Coronary artery (tissue), 2 donors: ENCODE results near the gene IFIT1B.
"Not testable (repeated sequence)": the region's sequence is repeated elsewhere in the genome, so short reads cannot be mapped to it uniquely, and the experiment has no call there.

Source experiments
- DNase-seq: peaks from one replicate; pipeline ENCODE4 v3.0.0-alpha.2; 2017; ENCODE audit warnings: low spot score
- H3K27ac ChIP-seq, 2 donors: fragments of 200-600 bp; sonication (generic); one replicate each; pipeline ENCODE4 v1.5.1; 2016 to 2019
- H3K4me3 ChIP-seq: fragments of 200-600 bp; sonication (generic); 2 replicates; pipeline ENCODE4 v1.5.1; 2016; ENCODE audit warnings: mild to moderate bottlenecking, moderate library complexity
- CTCF ChIP-seq: fragments of 200-600 bp; sonication (generic); IDR thresholded peaks from one replicate; pipeline ENCODE4 v1.5.1; 2019; ENCODE audit warnings: antibody characterized with exemption

Gene IFIT1B

GRCh38 chr10:89384474-89385340, 6.9 kb downstream of the IFIT1B start:
- DNase-seq, result no peak
- TF ChIP-seq CTCF, result no peak
- H3K27ac ChIP-seq, result no peak overlapping the region

GRCh38 chr10:89388806-89389205, 10.9 kb downstream of the IFIT1B start:
- TF ChIP-seq CTCF, result no peak
- Histone ChIP-seq H3K27ac (no peak overlapping the region), H3K4me3 (no peak overlapping the region)
- DNase-seq, result no peak

More at GRCh38 chr10:89384474-89385340, 6.9 kb downstream of the IFIT1B start:
- H3K4me3 ChIP-seq, result no peak overlapping the region

- no peak overlapping the region for H3K4me3 ChIP-seq
- peak; percentile 24 for TF ChIP-seq CTCF
- DNase-seq, result no peak
- no peak overlapping the region for H3K27ac ChIP-seq
Observed at GRCh38 chr10:89389254-89389653, 11.4 kb downstream of the IFIT1B start.

GRCh38 chr10:89390476-89391225, 12.8 kb downstream of the IFIT1B start:
- TF ChIP-seq CTCF, result no peak
- Histone ChIP-seq H3K27ac (peak overlapping the region in 1 of 2 donors; percentile 9), H3K4me3 (no peak overlapping the region)
- DNase-seq, result no peak

- peak overlapping the region in 1 of 2 donors; percentile 9 for H3K27ac ChIP-seq
- H3K4me3 ChIP-seq, DNase-seq: not testable (repeated sequence)
Observed at GRCh38 chr10:89391226-89391576, 13.3 kb downstream of the IFIT1B start.

- Histone ChIP-seq H3K4me3 (peak within 1 kb of the TSS; percentile 80), H3K27ac (peak within 1 kb of the TSS; percentile 63 to 87)
- no peak for TF ChIP-seq CTCF
- DNase-seq, result no peak
Observed at GRCh38 chr10:89391907-89392756, 14.3 kb downstream of the IFIT1B start, which contains the start of gene IFIT1. Gene IFIT1 (plus strand): TSS chr10:89392623. CDS start chr10:89392713, 90 bp downstream.

GRCh38 chr10:89392974-89393373, 15.1 kb downstream of the IFIT1B start:
- Histone ChIP-seq H3K27ac (peak overlapping the region; percentile 63 to 87), H3K4me3 (peak overlapping the region; percentile 80)
- no peak for TF ChIP-seq CTCF
- no peak for DNase-seq
